HG03159 (cell line): Measurements from ENCODE around the gene DSTN.

Experiments used
- ATAC-seq: cut with Tn5 transposase; IDR thresholded peaks from one replicate; pipeline ENCODE4 v1.9.1; 2021; ENCODE audit warnings: mild to moderate bottlenecking, moderate library complexity; ENCODE audit not compliant: unreplicated experiment

The DSTN gene

GRCh38 chr20:17636523-17637412 lies 66.9 kb downstream of the DSTN start:
- no peak for ATAC-seq

GRCh38 chr20:17637413-17637780 lies 67.5 kb downstream of the DSTN start:
- ATAC-seq, result no peak

- ATAC-seq, result no peak
Measured at GRCh38 chr20:17637985-17638640, 68.2 kb downstream of the DSTN start.

GRCh38 chr20:17638835-17639407 lies 69.0 kb downstream of the DSTN start:
- ATAC-seq, result no peak

- no peak for ATAC-seq
Measured at GRCh38 chr20:17640146-17640874, 70.4 kb downstream of the DSTN start.

GRCh38 chr20:17640875-17641378 lies 71.1 kb downstream of the DSTN start:
- ATAC-seq, result no peak

GRCh38 chr20:17641520-17641964 lies 71.7 kb downstream of the DSTN start:
- no peak for ATAC-seq

GRCh38 chr20:17641993-17642392 lies 72.1 kb downstream of the DSTN start:
- no peak for ATAC-seq

GRCh38 chr20:17642404-17643269 lies 72.8 kb downstream of the DSTN start:
- ATAC-seq, result no peak

GRCh38 chr20:17643531-17644188 lies 73.8 kb downstream of the DSTN start:
- no peak for ATAC-seq

GRCh38 chr20:17644451-17644850 lies 74.6 kb downstream of the DSTN start:
- no peak for ATAC-seq

- ATAC-seq, result no peak
Measured at GRCh38 chr20:17645010-17645409, 75.1 kb downstream of the DSTN start.

- ATAC-seq, result no peak
Measured at GRCh38 chr20:17645546-17646208, 75.8 kb downstream of the DSTN start.

- no peak for ATAC-seq
Measured at GRCh38 chr20:17646209-17646960, 76.5 kb downstream of the DSTN start.

- no peak for ATAC-seq
Measured at GRCh38 chr20:17646961-17647301, 77.1 kb downstream of the DSTN start.

GRCh38 chr20:17647391-17648314 lies 77.8 kb downstream of the DSTN start:
- ATAC-seq, result no peak

- no peak for ATAC-seq
Measured at GRCh38 chr20:17648315-17648646, 78.4 kb downstream of the DSTN start.
